ENCODE results near the gene FGF8.

- TF ChIP-seq CTCF (IDR thresholded peaks at IDR 0.05): no peak
- no peak for TF ChIP-seq ZFX (IDR thresholded peaks at IDR 0.05; ENCODE audit: borderline replicate concordance)
These were observed 30.7 kb downstream of the FGF8 start for GRCh38 chr10:101745074-101745696.
